SHP77 (cell line): ENCODE results near the gene ARRDC5.
"Not testable (repeated sequence)": the region's sequence is repeated elsewhere in the genome, so short reads cannot be mapped to it uniquely, and the experiment has no call there.

Experiments used
- DNase-seq, 2 experiments: peaks; one replicate each; lab custom pipeline; 2025; lab: John Stamatoyannopoulos, UW

Gene ARRDC5

DNA sequence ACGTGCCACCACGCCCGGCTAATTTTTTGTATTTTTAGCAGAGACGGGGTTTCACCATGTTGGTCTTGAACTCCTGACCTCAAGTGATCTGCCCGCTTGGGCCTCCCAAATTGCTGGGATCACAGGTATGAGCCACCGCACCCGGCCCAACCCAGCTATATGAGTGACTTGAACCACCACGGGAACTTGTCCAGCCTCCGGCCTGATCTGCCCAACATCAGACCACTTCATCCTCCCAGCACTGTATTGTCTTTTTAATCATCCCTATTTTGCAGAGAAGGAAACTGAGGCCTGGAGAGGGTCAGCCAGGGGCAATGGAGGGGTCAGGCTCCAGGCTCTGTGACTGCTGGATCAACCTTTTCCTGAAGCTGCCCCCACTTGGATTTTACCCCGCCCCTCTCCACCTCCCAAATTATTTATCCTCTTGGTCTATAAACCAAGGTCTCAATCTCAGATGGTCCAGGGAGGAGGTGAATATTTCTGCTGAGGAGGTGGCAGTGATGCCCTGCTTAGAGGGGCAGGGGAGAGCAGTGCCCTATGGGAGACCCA is 34.3 kb downstream of the ARRDC5 start:
- no peak for DNase-seq

DNA sequence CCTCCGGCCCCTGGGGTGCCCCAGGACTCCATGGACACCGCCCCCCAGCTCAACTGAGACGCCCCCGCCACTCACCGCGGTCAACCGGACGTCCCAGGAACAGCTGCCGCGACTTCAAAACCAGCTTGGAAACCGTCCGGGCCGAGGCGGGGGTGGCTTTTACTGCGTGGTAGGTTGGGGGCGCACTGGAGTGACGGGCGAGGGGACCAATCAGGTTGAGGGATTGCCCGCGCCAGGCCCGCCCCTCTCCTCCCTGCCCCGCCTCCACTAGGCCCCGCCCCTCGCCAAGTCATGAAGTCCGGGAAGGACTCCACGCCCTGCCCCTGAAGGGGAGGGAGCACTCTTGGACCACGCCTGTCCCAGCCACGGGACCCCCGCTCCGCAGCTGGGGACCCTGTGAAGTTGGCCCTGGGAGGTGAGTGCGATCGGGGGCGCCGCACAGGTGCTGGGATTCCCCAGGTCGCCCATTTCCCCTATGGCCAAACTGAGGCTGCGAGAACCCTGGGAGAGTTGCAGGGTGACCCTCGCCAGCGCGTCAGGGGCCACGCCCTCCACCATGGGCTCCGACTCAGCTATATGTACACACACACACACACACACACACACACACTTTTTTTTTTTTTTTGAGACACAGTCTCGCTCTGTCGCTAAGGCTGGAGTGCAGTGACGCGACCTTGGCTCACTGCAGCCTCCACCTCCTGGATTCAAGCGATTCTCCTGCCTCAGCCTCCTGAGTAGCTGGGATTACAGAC is 35.0 kb downstream of the ARRDC5 start, which contains the start of gene PLIN3:
PLIN3 (minus strand) TSS at position 134 of the 752 bp plus-strand sequence. CDS start 6,273 bp downstream, outside the sequence.
- DNase-seq, result peak; percentile 14 to 65

GRCh38 chr19:4866595-4867424 is 35.9 kb downstream of the ARRDC5 start:
- DNase-seq, result no peak

GRCh38 chr19:4861147-4861546 is 41.5 kb downstream of the ARRDC5 start:
- DNase-seq, result no peak

DNA sequence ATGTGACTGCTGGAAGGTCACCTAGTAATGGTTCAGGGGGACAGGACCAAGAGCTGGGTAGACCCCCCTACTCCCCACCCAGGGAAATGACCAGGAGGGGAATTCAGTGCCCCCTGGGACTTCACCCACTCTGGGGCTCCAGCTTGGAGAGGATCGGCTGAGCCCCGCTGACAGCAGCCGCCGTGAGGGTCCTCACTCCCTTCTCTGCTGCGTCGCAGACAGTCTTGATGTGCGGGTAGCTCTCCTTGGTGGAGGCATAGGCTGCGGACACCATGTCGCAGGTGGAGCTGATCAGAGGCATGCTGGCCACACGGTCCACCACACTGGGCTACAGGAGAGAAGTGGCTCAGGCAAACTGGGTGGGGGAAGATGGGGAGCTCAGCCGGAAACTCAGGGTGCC is 43.0 kb downstream of the ARRDC5 start:
- no peak for DNase-seq

DNA sequence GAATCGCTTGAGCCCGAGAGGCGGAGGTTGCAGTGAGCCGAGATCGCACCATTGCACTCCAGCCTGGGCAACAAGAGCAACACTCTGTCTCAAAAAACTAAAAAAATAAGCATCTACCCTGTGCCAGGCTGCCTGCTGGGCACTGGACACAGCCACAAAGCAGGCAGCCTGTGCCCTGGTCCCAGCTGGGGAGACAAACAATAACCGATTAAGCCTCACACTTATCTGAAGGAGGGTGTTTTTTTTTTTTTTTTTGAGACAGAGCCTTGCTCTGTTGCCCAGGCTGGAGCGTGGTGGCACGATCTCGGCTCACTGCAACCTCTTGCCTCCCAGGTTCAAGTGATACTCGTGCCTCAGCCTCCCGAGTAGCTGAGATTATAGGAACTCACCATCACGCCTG is 46.2 kb downstream of the ARRDC5 start:
- not testable (repeated sequence) for DNase-seq

DNA sequence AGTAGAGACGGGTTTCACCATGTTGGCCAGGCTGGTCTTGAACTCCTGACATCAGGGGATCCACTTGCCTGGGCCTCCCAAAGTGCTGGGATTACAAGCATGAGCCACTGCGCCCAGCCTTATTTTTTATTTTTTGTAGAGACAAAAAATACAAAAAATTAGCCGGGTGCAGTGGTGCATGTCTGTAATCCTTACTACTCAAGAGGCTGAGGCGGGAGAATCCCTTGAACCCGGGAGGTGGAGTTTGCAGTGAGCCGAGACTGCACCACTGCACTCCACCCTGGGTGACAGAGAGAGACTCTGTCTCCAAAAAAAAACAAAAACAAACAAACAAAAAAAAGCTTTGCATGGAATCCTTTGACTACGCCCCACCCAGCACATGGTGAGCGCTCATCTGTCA is 49.2 kb downstream of the ARRDC5 start:
- DNase-seq, result not testable (repeated sequence)

DNA sequence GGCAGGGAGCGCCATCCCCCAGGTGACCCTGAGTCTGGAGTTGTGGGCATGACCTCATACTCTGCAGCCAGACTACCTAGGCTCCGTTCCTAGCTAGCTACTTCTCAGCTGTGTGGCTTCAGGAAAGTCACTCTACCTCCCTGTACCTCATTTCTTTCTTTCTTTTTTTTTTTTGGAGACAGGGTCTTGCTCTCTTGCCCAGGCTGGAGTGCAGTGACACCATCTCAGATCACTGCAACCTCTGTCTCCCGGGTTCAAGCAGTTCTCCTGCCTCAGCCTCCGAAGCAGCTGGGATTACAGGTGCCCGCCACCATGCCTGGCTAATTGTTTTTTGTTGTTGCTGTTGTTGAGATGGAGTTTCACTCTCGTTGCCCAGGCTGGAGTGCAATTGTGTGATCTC is 50.2 kb downstream of the ARRDC5 start:
- DNase-seq, result no peak

GRCh38 chr19:4851551-4852290 is 51.0 kb downstream of the ARRDC5 start:
- peak in 1 of 2 experiments; percentile 35 for DNase-seq

DNA sequence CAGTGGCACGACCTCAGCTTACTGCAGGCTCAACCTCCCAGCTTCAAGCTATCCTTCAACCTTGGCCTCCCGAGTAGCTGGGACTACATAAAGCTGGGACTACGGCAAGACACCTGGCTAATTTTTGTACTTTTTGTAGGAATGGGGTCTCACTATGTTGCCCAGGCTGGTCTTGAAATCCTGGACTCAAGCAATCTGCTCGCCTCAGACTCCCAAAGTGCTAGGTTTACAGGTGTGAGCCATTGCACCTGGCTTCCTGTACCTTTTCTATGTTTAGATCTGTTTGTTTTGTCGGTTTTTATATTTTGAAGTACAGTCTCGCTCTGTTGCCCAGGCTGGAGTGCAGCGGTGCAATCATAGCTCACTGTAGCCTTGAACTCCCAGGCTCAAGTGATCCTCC is 53.7 kb downstream of the ARRDC5 start:
- DNase-seq, result no peak

GRCh38 chr19:4847190-4847973 is 55.3 kb downstream of the ARRDC5 start:
- no peak for DNase-seq

- DNase-seq, result not testable (repeated sequence)
These were observed 56.7 kb downstream of the ARRDC5 start for GRCh38 chr19:4845975-4846374.

DNA sequence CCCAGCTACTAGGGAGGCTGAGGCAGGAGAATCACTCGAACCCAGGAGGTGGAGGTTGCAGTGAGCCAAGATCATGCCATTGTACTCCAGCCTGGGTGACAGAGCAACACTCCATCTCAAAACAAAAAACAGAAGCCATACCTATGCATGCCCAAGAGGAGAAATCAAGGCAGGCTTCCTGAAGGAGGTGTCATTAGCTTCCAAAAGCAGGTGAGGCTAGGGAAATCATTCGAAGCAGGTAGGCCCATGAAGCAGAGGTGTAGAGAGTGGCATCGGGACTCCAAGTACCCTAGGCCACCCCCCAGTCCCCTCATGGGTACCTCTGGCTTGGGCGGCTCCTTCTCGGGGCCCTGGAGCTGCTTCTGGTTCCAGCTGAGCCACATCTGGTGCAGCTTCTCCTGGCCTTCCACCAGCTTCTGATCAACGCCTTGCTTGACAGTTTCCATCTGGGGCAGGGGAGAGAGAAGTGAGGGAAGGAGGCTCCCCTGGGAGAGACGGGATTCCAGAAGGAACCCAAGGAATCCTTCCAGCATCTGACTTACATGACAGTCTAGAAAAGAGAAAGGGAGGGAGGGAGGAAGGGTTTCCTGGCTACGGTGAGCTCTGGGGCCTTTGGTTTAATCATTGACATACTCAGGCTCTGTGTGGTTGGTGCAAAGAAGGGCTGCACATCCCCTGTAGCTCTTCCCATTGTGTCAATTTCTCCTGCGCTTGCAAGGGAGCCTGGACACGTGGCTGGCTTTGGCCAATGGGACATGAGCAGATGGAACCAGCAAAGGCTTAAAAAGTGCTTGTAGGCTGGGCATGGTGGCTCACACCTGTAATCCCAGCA is 58.1 kb downstream of the ARRDC5 start:
- no peak for DNase-seq

DNA sequence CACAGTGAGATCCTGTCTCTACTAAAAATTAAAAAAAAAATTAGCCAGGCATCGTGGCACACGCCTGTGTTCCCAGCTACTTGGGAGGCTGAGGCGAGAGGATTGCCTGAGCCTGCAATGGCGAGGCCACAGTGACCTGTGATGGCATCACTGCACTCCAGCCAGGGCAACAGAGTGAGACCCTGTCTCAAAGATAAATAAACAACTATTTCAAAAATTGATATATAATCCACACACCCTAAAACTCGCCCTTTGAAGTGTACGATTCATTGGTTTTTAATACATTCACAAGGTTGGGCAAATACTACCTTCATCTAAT is 59.1 kb downstream of the ARRDC5 start:
- no peak for DNase-seq
